G401.6 (cell line): ENCODE data around the gene FABP1.

Experiments
- FAIRE-seq: peaks from 2 replicates; lab custom pipeline; 2012; peaks lifted over from hg19 to GRCh38; lab: Jason Lieb, UNC

The FABP1 gene

DNA sequence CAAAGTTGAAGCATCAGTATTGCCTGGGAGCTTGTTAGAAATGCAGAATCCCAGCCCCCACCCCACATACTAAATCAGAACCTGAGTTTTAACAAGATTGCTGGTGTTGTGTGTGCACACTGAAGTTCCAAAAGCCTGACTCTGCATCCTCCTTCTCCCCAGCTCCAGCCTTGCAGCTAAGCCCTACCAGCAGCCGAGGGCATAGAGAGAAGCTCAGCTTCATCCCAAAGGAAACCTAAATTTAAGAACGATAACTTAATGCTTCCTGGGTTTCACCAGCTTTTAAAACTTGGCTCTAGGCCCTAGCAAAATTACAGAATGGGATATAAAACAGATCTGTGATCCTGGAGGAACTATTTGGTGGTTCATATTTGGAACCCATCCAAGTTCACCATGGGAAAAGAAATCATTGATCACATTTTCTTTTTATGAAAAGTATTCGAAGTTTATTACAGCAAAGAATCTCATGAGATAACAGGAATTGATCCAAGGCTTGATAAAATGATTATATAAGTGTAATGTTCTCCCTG is 49.2 kb downstream of the FABP1 start:
- FAIRE-seq = no peak

GRCh38 chr2:88077080-88077479 is 50.8 kb downstream of the FABP1 start:
- FAIRE-seq = no peak

- no peak for FAIRE-seq
Observed at GRCh38 chr2:88074854-88075292, 53.0 kb downstream of the FABP1 start.

DNA sequence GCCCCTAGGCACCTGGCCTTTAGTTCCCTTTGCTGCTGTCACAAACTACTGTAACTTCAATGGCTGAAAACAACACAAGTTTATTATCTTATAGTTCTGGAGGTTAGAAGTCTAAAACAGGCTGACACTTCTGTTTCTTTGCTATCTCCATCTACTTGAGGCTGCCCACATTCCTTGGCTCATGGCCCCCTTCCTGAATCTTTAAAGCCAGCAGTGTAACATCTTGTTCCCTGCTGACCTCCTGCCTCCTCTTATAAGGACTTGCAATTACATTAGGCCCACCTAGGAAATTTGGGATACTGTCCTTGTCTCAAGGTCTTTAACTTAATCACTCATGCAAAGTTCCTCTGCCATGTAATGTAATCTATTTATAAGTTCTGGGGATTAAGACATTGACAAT is 53.7 kb downstream of the FABP1 start:
- FAIRE-seq = no peak
